ENCODE data around the gene VSIG2. TPM values are rescaled to one million over a fixed set of nuclear protein-coding genes. Genes with fewer than 3 reads are reported as not detected.

VSIG2 gene
- total RNA-seq, 4 donors from 2014 or later, result 1.5 to 2.4 TPM; not detected in 2

GRCh38 chr11:124769806-124770774 lies 18.0 kb upstream of the VSIG2 start:
- Histone ChIP-seq H3K27me3 (no peaks in the 10 kb centered on the region), H3K36me3 (peaks cover 0 to 67% (median 6%) of the 10 kb centered on the region in 3 donors), H3K9me3 (no peaks in the 10 kb centered on the region), H3K27ac (no peak overlapping the region), H3K4me1 (no peaks in the 10 kb centered on the region), H3K4me3 (no peak overlapping the region)
- DNase-seq (ENCODE audit: low spot score in 2 of 2), result no peak
- TF ChIP-seq EP300 (IDR thresholded peaks at IDR 0.05) (no peak), CTCF (IDR thresholded peaks at IDR 0.05) (no peak), POLR2A (IDR thresholded peaks at IDR 0.05) (no peak)
- WGBS, 2 donors, result 96 to 97% methylated on average over 8 of the region's 8 CpGs

DNA sequence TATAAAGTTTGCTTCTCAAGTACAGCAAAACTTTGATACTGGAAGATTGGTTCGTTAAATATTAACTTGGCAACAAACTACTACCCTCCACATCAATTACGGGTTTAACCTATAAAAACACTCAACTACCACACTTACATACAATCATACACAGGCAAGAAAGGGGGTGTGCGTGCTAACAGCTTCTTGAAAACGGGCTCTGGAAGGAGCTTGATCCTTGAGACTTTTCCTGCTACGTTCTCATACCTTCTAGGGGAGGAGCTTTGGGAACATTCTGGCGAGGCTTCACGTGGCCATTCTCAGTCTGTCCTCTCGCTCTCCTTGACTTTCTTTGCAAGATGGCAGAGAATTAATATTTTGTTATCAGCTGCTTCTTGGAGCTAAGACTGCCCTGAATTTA lies 16.9 kb upstream of the VSIG2 start:
- no peaks in the 10 kb centered on the region for H3K27me3 ChIP-seq
- no peak overlapping the region for H3K27ac ChIP-seq
- WGBS, 2 donors, result 90 to 91% methylated on average over 8 of the region's 8 CpGs
- H3K9me3 ChIP-seq, result no peaks in the 10 kb centered on the region
- H3K4me1 ChIP-seq, result no peaks in the 10 kb centered on the region
- no peak for DNase-seq (ENCODE audit: low spot score in 2 of 2)
- peaks cover 0 to 71% (median 6%) of the 10 kb centered on the region in 3 donors for H3K36me3 ChIP-seq
- H3K4me3 ChIP-seq, result no peak overlapping the region
- TF ChIP-seq EP300 (IDR thresholded peaks at IDR 0.05) (no peak), CTCF (IDR thresholded peaks at IDR 0.05) (no peak), POLR2A (IDR thresholded peaks at IDR 0.05) (no peak)

- no peak for TF ChIP-seq POLR2A (IDR thresholded peaks at IDR 0.05)
- TF ChIP-seq EP300 (IDR thresholded peaks at IDR 0.05), result no peak
- TF ChIP-seq CTCF (IDR thresholded peaks at IDR 0.05), result no peak
- WGBS, 2 donors, result 95 to 96% methylated on average over 2 of the region's 2 CpGs
- Histone ChIP-seq H3K36me3 (peaks cover 0 to 53% (median 6%) of the 10 kb centered on the region in 3 donors), H3K27me3 (peaks cover 0 to 24% of the 10 kb centered on the region in 2 donors), H3K9me3 (no peaks in the 10 kb centered on the region), H3K4me3 (no peak overlapping the region), H3K27ac (no peak overlapping the region), H3K4me1 (peaks cover 0 to 21% (median 6%) of the 10 kb centered on the region in 4 donors)
- no peak for DNase-seq (ENCODE audit: low spot score in 2 of 2)
Observed at GRCh38 chr11:124766156-124766555, 14.1 kb upstream of the VSIG2 start.

GRCh38 chr11:124763156-124763947 lies 11.3 kb upstream of the VSIG2 start:
- H3K4me3 ChIP-seq, result peak overlapping the region; percentile 28 to 55 (median 38)
- no peaks in the 10 kb centered on the region for H3K9me3 ChIP-seq
- peak; percentile 65 to 87 for DNase-seq (ENCODE audit: low spot score in 2 of 2)
- 9% methylated on average over 21 of the region's 21 CpGs for WGBS, 2 donors
- H3K27me3 ChIP-seq, result peaks cover 0 to 52% of the 10 kb centered on the region in 2 donors
- H3K27ac ChIP-seq, result peak overlapping the region in 1 of 4 donors; percentile 79
- H3K36me3 ChIP-seq, result peaks cover 0 to 36% (median 6%) of the 10 kb centered on the region in 3 donors
- H3K4me1 ChIP-seq, result peaks cover 0 to 44% (median 28%) of the 10 kb centered on the region in 4 donors
- no peak for TF ChIP-seq POLR2A (IDR thresholded peaks at IDR 0.05)
- TF ChIP-seq EP300 (IDR thresholded peaks at IDR 0.05), result peak in 1 of 2 donors; percentile 21
- TF ChIP-seq CTCF (IDR thresholded peaks at IDR 0.05), result peak; percentile 65 to 77 (median 73)
